H1 (cell line): ENCODE measurements around the gene PPEF2. TPM values are rescaled to one million over a fixed set of nuclear protein-coding genes. Genes with fewer than 3 reads are reported as not detected.
A peak's percentile ranks its signal among the peaks of the same experiment; 100 is the strongest.

Source experiments
- CTCF ChIA-PET: fragments of 300-600 bp; sonication (Branson Sonifier 250); formaldehyde crosslinking; loops from one replicate; lab custom pipeline; 2021; ENCODE audit not compliant: partially characterized antibody; lab: Charles Lee
- POLR2A ChIA-PET: fragments of 300-600 bp; sonication (Branson Sonifier 250); formaldehyde crosslinking; loops from one replicate; lab custom pipeline; 2021; ENCODE audit warnings: inconsistent platforms; ENCODE audit not compliant: partially characterized antibody; lab: Charles Lee
- DNase-seq, 2 experiments: peaks; one replicate each; pipeline versions ENCODE4 v3.0.0 to v3.0.0-alpha.2; 2010 to 2022; ENCODE audit warnings: low spot score in 2 of 2, low read depth in 1 of 2, mixed read lengths in 1 of 2
- FAIRE-seq: peaks from 2 replicates; lab custom pipeline; 2011; peaks lifted over from hg19 to GRCh38; lab: Jason Lieb, UNC
- H2AFZ ChIP-seq: 2 replicates; pipeline ENCODE4 v1.8.1; 2012; ENCODE audit warnings: low read length, inconsistent platforms
- H2AK5ac ChIP-seq: 2 replicates; pipeline ENCODE4 v1.6.1; 2013; ENCODE audit warnings: low read depth, low read length
- H2BK120ac ChIP-seq: replicated peaks from 2 replicates; pipeline ENCODE3; 2013; ENCODE audit warnings: low read depth, low read length, inconsistent platforms
- H2BK12ac ChIP-seq: 2 replicates; pipeline ENCODE4 v1.6.1; 2013; ENCODE audit warnings: low read depth, low read length
- H2BK15ac ChIP-seq: 2 replicates; pipeline ENCODE4 v1.6.1; 2013; ENCODE audit warnings: low read length
- H2BK20ac ChIP-seq: 2 replicates; pipeline ENCODE4 v1.6.1; 2013; ENCODE audit warnings: low read length
- H2BK5ac ChIP-seq: 2 replicates; pipeline ENCODE4 v1.6.1; 2013; ENCODE audit warnings: low read depth, low read length
- H3K14ac ChIP-seq: 2 replicates; pipeline ENCODE4 v1.6.1; 2013; ENCODE audit warnings: inconsistent platforms; ENCODE audit not compliant: insufficient read length
- H3K18ac ChIP-seq: 2 replicates; pipeline ENCODE4 v1.6.1; 2013; ENCODE audit warnings: low read length; ENCODE audit errors: extremely low read depth
- H3K23ac ChIP-seq: 2 replicates; pipeline ENCODE4 v1.6.1; 2013; ENCODE audit warnings: inconsistent platforms; ENCODE audit not compliant: insufficient read length
- H3K23me2 ChIP-seq: 2 replicates; pipeline ENCODE4 v1.6.1; 2013; ENCODE audit warnings: low read depth, low read length
- H3K27ac ChIP-seq: 2 replicates; pipeline ENCODE4 v1.6.1; 2011; ENCODE audit warnings: low read depth, low read length, inconsistent platforms
- H3K27me3 ChIP-seq, 4 experiments: replicated peaks in 1 of 4; 1 replicate in 1 of 4; 2 replicates in 3 of 4; pipeline versions ENCODE4 v1.6.1 to v1.8.1; 2011 to 2013; ENCODE audit warnings: low read length in 3 of 4, mild to moderate bottlenecking in 3 of 4, inconsistent platforms in 2 of 4, mixed read lengths in 2 of 4, moderate library complexity in 1 of 4; ENCODE audit not compliant: control insufficient read depth in 3 of 4, insufficient read depth in 3 of 4; ENCODE audit errors: extremely low read depth in 1 of 4
- H3K36me3 ChIP-seq, 4 experiments: 2 replicates each; pipeline versions ENCODE4 v1.6.1 to v1.8.1; 2011 to 2013; ENCODE audit warnings: mild to moderate bottlenecking in 4 of 4, low read length in 3 of 4, moderate library complexity in 2 of 4, control low read depth in 1 of 4, inconsistent platforms in 1 of 4; ENCODE audit not compliant: insufficient read depth in 4 of 4, control insufficient read depth in 2 of 4
- H3K4ac ChIP-seq: replicated peaks from 2 replicates; pipeline ENCODE3; 2013; ENCODE audit warnings: low read length, low read depth, mixed read lengths, inconsistent platforms; ENCODE audit not compliant: insufficient read length
- H3K4me1 ChIP-seq, 4 experiments: replicated peaks in 1 of 4; 1 replicate in 1 of 4; 2 replicates in 3 of 4; pipeline versions ENCODE4 v1.6.1 to v1.8.1; 2011 to 2013; ENCODE audit warnings: low read length in 3 of 4, inconsistent platforms in 2 of 4, mixed read lengths in 1 of 4; ENCODE audit not compliant: insufficient read depth in 4 of 4, control insufficient read depth in 3 of 4
- H3K4me2 ChIP-seq, 2 experiments: 2 replicates each; pipeline versions ENCODE4 v1.6.1 to v1.8.1; 2011 to 2013; ENCODE audit warnings: low read depth in 2 of 2, low read length in 2 of 2, control low read depth in 1 of 2, inconsistent platforms in 1 of 2, mild to moderate bottlenecking in 1 of 2; ENCODE audit not compliant: insufficient read depth in 1 of 2
- H3K4me3 ChIP-seq, 4 experiments: fragments of 200-600, 300-600 bp in 1 of 4; sonication (generic), shearing (Covaris generic), sonication (Bioruptor Twin) in 1 of 4; 2 replicates each; pipeline versions ENCODE4 v1.5.1 to v1.8.1; 2011 to 2016; ENCODE audit warnings: low read length in 4 of 4, low read depth in 3 of 4, control low read depth in 2 of 4, inconsistent platforms in 2 of 4, mild to moderate bottlenecking in 2 of 4, mixed read lengths in 1 of 4, moderate library complexity in 1 of 4; ENCODE audit not compliant: insufficient read depth in 2 of 4; ENCODE audit errors: extremely low read depth in 1 of 4
- H3K56ac ChIP-seq: replicated peaks from 2 replicates; pipeline ENCODE3; 2013; ENCODE audit warnings: low read depth, mild to moderate bottlenecking, mixed read lengths, low read length, inconsistent platforms; ENCODE audit not compliant: insufficient read length
- H3K79me1 ChIP-seq: 2 replicates; pipeline ENCODE4 v1.6.1; 2013; ENCODE audit warnings: low read depth, low read length, control low read depth
- H3K79me2 ChIP-seq, 2 experiments: 2 replicates each; pipeline versions ENCODE4 v1.6.1 to v1.8.1; 2012 to 2013; ENCODE audit warnings: low read length in 2 of 2, mild to moderate bottlenecking in 2 of 2, inconsistent platforms in 1 of 2; ENCODE audit not compliant: insufficient read depth in 2 of 2, control insufficient read depth in 1 of 2
- H3K9ac ChIP-seq, 4 experiments: replicated peaks in 1 of 4; 1 replicate in 1 of 4; 2 replicates in 3 of 4; pipeline versions ENCODE4 v1.6.1 to v1.8.1; 2011 to 2013; ENCODE audit warnings: low read depth in 3 of 4, low read length in 3 of 4, control low read depth in 2 of 4, mild to moderate bottlenecking in 2 of 4, moderate library complexity in 2 of 4, inconsistent platforms in 1 of 4; ENCODE audit errors: extremely low read depth in 1 of 4
- H3K9me3 ChIP-seq, 2 experiments: 2 replicates each; pipeline versions ENCODE4 v1.6.1 to v1.8.1; 2012 to 2013; ENCODE audit warnings: mild to moderate bottlenecking in 2 of 2, moderate library complexity in 2 of 2, control low read depth in 1 of 2, inconsistent platforms in 1 of 2, low read depth in 1 of 2, low read length in 1 of 2, mixed read lengths in 1 of 2; ENCODE audit not compliant: insufficient read depth in 2 of 2
- H4K20me1 ChIP-seq, 2 experiments: replicated peaks in 1 of 2; 2 replicates each; pipeline versions ENCODE3 to v1.8.1; 2011 to 2013; ENCODE audit warnings: inconsistent platforms in 2 of 2, low read length in 2 of 2, mild to moderate bottlenecking in 1 of 2; ENCODE audit not compliant: insufficient read depth in 2 of 2, control insufficient read depth in 1 of 2
- H4K5ac ChIP-seq: 2 replicates; pipeline ENCODE4 v1.6.1; 2013; ENCODE audit warnings: low read length, low read depth, mixed read lengths, inconsistent platforms; ENCODE audit not compliant: insufficient read length
- H4K8ac ChIP-seq: 2 replicates; pipeline ENCODE4 v1.8.0; 2013; ENCODE audit warnings: mild to moderate bottlenecking, moderate library complexity, low read length, inconsistent platforms; ENCODE audit not compliant: insufficient read depth; ENCODE audit errors: extremely low read depth
- H4K91ac ChIP-seq: replicated peaks from 2 replicates; pipeline ENCODE3; 2013; ENCODE audit warnings: low read length, mixed read lengths, inconsistent platforms; ENCODE audit not compliant: insufficient read length
- CBX5 ChIP-seq: fragments of 300-800, 300-1000 bp; sonication (generic); IDR thresholded peaks from 2 replicates; pipeline ENCODE4 v1.7.1; 2016; ENCODE audit warnings: antibody characterized with exemption, low read length, low read depth
- CBX8 ChIP-seq: fragments of 300-800, 300-1000 bp; sonication (generic); IDR thresholded peaks from 2 replicates; pipeline ENCODE4 v1.7.1; 2016; ENCODE audit warnings: low read depth, low read length, borderline replicate concordance
- CHD1 ChIP-seq: IDR thresholded peaks from 2 replicates; pipeline ENCODE4 v1.6.1; 2012; ENCODE audit warnings: low read depth, low read length, improper control_type of control experiment
- CTCF ChIP-seq, 3 experiments: IDR thresholded peaks; 1 replicate in 2 of 3; 2 replicates in 1 of 3; pipeline versions ENCODE4 v1.5.1 to v1.6.1; 2011; ENCODE audit warnings: low read length in 3 of 3, mild to moderate bottlenecking in 3 of 3, inconsistent platforms in 2 of 3, low read depth in 1 of 3, moderate library complexity in 1 of 3; ENCODE audit not compliant: insufficient read depth in 1 of 3; ENCODE audit errors: control extremely low read depth in 1 of 3
- JUND ChIP-seq: IDR thresholded peaks from 2 replicates; pipeline ENCODE4 v1.6.1; 2011; ENCODE audit warnings: mild to moderate bottlenecking, improper control_type of control experiment, low read length
- RAD21 ChIP-seq, 2 experiments: IDR thresholded peaks in 1 of 2; conservative IDR thresholded peaks in 1 of 2; 2 replicates each; pipeline ENCODE4 v1.6.1; 2011; ENCODE audit warnings: low read depth in 2 of 2, low read length in 2 of 2, improper control_type of control experiment in 1 of 2, inconsistent platforms in 1 of 2, mild to moderate bottlenecking in 1 of 2, moderate library complexity in 1 of 2
- RBBP5 ChIP-seq: IDR thresholded peaks from 2 replicates; pipeline ENCODE4 v1.7.1; 2012; ENCODE audit warnings: low read depth, mild to moderate bottlenecking, inconsistent platforms, low read length, moderate library complexity, borderline replicate concordance
- WGBS, 2 experiments: shearing (Covaris generic) in 1 of 2; methylation state at CpG; one replicate each; pipeline versions ENCODE4 v1.1.6 to v1.1.7; 2013 to 2015; ENCODE audit warnings: low lambda C conversion rate in 2 of 2, mixed read lengths in 2 of 2, inconsistent platforms in 1 of 2, low coverage in 1 of 2, missing lambda C conversion rate in 1 of 2; ENCODE audit not compliant: insufficient replicate concordance in 2 of 2, insufficient coverage in 1 of 2, insufficient read length in 1 of 2; ENCODE audit errors: extremely low coverage in 1 of 2, missing lambda C conversion rate in 1 of 2; 5-methylcytosine and 5-hydroxymethylcytosine counted together
- polyA plus RNA-seq, 7 experiments: library from polyadenylated mRNA; depleted of rRNA in 3 of 7; stranded (reverse) in 5 of 7; unstranded in 2 of 7; fragments of >200 nt in 5 of 7; fragments of 200-250 nt in 2 of 7; gene quantifications; 1 replicate in 5 of 7; 2 replicates in 1 of 7; 4 replicates in 1 of 7; pipeline versions ENCODE4 v1.2.1 to v1.2.3, GENCODE V29; 2011 to 2013; ENCODE audit warnings: missing spikeins in 2 of 7, mixed read lengths in 2 of 7
- total RNA-seq: library from RNA; stranded (reverse); fragmentation: NEBNext Ultra II Directional; extraction: Animal tissue kit (Norgen Biotek cat#: 25700); gene quantifications from 2 replicates; pipeline ENCODE4 v1.2.1, GENCODE V29; 2021

The PPEF2 gene
- total and polyA plus RNA-seq, 2 of the 8 experiments (the other 6 are each of a cell fraction or from before 2014, with no cell fraction given): not detected

GRCh38 chr4:75916091-75916661, 13.9 kb upstream of the PPEF2 start:
- no peak overlapping the region for H3K56ac ChIP-seq
- H4K8ac ChIP-seq: no peak overlapping the region
- FAIRE-seq (peak; percentile 99), DNase-seq (no peak)
- H3K27me3 ChIP-seq: no peaks in the 10 kb centered on the region
- no peak overlapping the region for H2BK12ac ChIP-seq
- no peak overlapping the region for H4K5ac ChIP-seq
- H2BK15ac ChIP-seq: no peak overlapping the region
- no peak overlapping the region for H3K18ac ChIP-seq
- peak overlapping the region; percentile 10; the same call in 1 of the 2 replicates for H2BK20ac ChIP-seq
- CTCF ChIA-PET: interaction anchor here (0.6 to 7.0 kb wide), 33 partner anchors 8 to 1198 kb away, joined by 3 to 111 read pairs (median 4); partner anchors contain the start of genes NAAA and PPEF2
- H2BK120ac ChIP-seq: no peak overlapping the region
- no peak overlapping the region for H4K91ac ChIP-seq
- no peak overlapping the region for H2AK5ac ChIP-seq
- no peak overlapping the region for H3K9ac ChIP-seq
- 89% methylated on average over 1 of the region's 1 CpG; no CpG with 5 or more reads in 1 of the 2 experiments for WGBS, 2 experiments
- no peak overlapping the region for H3K27ac ChIP-seq
- H3K23ac ChIP-seq: no peak overlapping the region
- no peak overlapping the region for H3K4me3 ChIP-seq
- peaks cover 3 to 7% of the 10 kb centered on the region in 2 experiments; a peak in 3 of 4 replicates for H3K9me3 ChIP-seq
- H3K4ac ChIP-seq: no peak overlapping the region
- no peaks in the 10 kb centered on the region for H3K23me2 ChIP-seq
- TF ChIP-seq JUND (no peak), CBX8 (no peak), CHD1 (no peak), RAD21 (IDR thresholded peaks at IDR 0.05 in 1 of 2, conservative IDR thresholded peaks at IDR 0.05 in 1 of 2; ENCODE audit: low read depth in 2 of 2, low read length in 2 of 2) (peak; percentile 69 to 73), CBX5 (no peak), CTCF (IDR thresholded peaks at IDR 0.05; ENCODE audit: control extremely low read depth in 1 of 3, insufficient read depth in 1 of 3, low read depth in 1 of 3, low read length in 3 of 3) (peak in 2 of 3 experiments; percentile 52 to 76; a peak in 2 of 4 replicates), RBBP5 (no peak)
- H3K4me1 ChIP-seq: peaks cover 0 to 3% (median 0%) of the 10 kb centered on the region in 4 experiments; a peak in 2 of 7 replicates
- H2AFZ ChIP-seq: no peak overlapping the region
- POLR2A ChIA-PET: interaction anchor here (0.6 to 2.1 kb wide), 6 partner anchors 8 to 219 kb away, joined by 3 to 12 read pairs (median 4); partner anchors contain the start of gene NAAA
- H3K4me2 ChIP-seq: no peak overlapping the region
- no peaks in the 10 kb centered on the region for H3K79me1 ChIP-seq
- H2BK5ac ChIP-seq: no peak overlapping the region
- H3K36me3 ChIP-seq: 0 out of 8 replicates have a peak, but pooled peaks cover 0 to 4% (median 0%) of the 10 kb centered on the region in 4 experiments
- H3K79me2 ChIP-seq: no peaks in the 10 kb centered on the region
- no peak overlapping the region for H3K14ac ChIP-seq
- no peaks in the 10 kb centered on the region for H4K20me1 ChIP-seq
